T-helper 1 cell (primary cell): ENCODE results near the gene KLHL17.
"Not testable (repeated sequence)": the region's sequence is repeated elsewhere in the genome, so short reads cannot be mapped to it uniquely, and the experiment has no call there.

ENCODE experiments used
- DNase-seq, 5 donors: peaks; one replicate each; pipeline ENCODE4 v3.0.0-alpha.2; 2012 to 2020

KLHL17 gene

DNA sequence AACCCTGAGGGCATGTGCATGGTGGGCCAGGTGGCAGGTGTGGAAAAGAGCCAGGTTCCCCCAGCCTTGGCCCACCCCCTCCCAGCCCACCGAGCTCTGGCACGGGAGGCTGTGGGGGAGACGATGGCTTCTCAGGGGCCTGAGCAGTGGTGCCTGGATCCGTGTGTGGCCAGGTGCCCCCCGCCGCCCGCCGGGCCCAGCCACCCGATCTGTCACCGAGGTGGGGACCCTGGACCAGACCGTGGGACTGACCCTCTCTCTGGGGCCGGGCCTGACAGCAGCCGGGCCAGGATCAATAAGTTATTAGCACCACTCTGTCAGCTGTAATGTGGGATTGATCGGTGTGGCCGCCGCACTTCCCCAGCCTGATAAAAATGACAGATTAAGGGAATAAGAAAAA is 22.9 kb upstream of the KLHL17 start:
- no peak for DNase-seq

DNA sequence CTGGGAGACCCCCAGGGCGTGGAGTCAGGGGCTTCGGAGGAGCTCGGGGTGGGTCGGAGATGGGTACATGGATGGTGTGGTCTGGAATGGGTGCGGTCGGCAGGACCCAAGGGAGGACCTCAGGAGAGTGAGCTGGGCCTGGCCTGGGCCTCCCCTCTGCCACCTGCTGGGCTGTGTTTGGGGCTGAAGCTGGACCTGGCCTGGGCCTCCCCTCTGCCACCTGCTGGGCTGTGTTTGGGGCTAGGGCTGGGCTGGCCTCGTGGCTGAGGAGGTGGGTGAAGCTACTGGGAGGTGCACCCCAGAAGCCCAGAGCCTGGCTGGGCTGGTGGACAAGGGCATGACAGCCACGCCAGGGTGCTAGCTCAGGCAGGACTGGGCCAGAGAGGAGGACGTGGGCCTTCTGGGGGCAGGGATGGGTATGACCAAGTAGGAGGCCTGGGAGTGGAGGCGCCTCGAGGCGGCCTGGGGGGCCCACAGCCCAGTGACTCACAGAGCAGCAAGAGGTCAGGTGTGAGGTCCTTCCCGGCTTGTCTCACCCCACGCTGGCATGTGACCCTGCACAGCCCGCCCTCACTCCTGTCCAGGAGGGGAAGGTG is 22.2 kb upstream of the KLHL17 start:
- no peak for DNase-seq

DNA sequence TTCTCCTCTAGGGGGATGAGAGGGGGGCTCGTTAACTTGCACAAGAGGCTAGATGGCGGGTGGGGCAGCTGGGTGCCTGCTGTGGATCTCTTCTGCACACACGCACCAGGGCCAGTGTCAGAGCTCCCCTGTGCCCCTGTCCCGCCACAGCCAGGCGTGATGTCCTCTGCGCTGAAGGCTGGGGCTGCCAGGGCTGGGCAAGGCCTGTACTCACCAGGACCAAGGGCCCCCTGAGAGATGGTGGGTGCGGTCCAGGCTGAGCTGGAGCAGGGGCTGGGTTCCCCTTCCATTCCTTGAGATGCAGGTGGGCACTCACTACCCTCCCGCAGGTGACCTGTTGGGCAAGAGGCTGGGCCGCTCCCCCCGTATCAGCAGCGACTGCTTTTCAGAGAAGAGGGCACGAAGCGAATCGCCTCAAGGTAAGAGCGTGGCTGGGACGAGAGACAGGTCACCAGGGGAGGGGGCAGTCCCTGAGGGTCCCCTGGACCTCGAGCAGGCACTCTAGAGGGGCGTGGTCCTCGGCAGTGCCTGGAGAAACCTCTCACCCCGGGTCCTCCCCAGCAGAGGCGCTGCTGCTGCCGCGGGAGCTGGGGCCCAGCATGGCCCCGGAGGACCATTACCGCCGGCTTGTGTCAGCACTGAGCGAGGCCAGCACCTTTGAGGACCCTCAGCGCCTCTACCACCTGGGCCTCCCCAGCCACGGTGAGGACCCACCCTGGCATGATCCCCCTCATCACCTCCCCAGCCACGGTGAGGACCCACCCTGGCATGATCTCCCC is 21.5 kb upstream of the KLHL17 start:
- no peak for DNase-seq

DNA sequence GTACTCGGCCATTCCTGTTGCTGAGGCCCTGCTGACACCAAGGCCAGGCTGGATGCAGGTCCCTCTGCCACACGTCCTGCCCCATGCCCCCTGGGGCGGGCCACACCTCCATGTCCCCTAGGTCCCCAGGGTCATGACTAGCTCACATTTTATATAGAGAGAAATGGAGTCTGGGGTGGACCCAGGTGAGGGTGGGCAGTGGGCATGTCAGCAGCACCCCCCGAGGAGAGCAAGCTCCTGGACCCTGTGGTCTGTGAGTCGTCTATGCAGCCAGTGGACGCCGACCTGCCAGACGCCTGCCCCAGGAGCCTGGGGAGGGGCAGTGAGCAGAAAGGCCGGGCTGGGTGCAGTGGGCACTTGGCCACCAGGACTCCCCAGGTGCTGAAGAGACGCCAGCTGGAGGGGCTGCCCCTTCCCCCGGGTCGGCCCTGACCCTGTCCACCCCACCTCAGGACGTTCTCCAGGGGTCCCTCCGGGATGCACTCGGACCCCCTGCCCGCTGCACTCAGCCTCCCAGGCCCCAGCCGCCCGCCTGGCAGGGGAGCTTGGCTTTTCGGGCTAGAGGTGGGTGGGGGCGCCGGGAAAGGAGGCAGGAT is 20.8 kb upstream of the KLHL17 start:
- no peak for DNase-seq

DNA sequence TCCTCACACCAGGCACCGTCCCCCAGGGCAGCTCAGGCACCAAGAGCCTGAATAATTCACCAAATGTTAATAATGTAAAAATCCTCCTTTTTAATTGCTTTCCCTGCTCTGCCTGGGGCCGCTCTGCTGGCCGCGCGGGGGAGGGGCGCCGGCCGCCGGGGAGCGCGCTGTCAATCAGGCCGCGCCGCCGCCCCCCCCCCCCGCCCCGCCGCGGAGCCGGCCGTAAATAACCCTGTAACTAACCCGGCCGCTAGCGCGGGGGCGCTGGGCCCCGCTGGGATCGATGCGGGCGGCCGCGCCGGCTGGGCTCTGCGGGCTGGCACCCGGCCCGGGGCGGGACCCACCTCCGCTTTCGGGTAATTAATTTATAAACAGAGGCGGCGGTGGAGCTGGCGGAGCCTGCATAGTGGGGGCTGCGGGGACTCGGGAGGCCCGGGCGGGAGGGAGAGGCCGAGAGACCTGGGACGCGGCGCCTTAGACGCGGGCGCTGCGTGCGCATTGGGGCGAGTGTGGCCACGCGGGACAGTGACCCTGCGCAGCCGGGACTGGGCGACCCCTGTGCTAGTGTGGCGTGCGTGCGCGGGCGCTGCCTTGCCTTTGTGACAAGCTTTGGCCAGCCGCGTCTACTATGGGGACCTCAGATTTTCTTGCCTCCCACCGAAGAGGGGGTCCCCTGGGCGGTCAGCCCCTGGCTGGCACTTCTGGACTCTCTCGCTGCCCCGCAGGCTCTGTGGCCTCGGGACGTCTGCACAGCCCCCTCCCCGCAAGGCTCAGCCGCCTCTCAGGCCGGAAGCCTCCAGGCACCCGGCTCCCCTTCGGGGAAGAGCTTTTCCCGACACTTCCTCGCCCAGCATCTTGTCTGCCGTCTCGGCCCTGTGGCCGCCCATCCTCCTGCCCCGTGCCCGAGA is 20.0 kb upstream of the KLHL17 start:
- no peak for DNase-seq

DNA sequence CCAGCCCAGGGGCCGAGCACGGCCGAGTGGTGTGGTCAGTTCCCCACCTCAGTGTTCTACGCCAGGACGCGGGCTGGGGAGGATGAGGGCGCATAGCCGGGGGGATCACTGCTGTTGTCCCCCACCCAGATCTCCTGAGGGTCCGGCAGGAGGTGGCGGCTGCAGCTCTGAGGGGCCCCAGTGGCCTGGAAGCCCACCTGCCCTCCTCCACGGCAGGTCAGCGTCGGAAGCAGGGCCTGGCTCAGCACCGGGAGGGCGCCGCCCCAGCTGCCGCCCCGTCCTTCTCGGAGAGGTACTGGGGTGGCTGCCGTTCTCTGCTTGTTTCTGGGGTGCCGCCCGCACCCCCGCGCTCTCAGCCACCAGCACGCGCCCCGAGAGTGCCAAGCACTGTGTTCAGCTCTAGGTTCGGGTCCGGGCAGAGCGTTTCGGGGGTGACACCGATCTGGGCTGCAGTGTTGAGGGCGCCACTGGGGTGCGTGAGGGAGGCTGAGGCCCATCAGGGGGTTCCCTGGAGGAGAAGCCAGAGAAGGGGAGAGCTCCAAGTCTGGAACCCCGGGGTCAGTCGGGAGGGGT is 19.3 kb upstream of the KLHL17 start:
- no peak for DNase-seq

DNA sequence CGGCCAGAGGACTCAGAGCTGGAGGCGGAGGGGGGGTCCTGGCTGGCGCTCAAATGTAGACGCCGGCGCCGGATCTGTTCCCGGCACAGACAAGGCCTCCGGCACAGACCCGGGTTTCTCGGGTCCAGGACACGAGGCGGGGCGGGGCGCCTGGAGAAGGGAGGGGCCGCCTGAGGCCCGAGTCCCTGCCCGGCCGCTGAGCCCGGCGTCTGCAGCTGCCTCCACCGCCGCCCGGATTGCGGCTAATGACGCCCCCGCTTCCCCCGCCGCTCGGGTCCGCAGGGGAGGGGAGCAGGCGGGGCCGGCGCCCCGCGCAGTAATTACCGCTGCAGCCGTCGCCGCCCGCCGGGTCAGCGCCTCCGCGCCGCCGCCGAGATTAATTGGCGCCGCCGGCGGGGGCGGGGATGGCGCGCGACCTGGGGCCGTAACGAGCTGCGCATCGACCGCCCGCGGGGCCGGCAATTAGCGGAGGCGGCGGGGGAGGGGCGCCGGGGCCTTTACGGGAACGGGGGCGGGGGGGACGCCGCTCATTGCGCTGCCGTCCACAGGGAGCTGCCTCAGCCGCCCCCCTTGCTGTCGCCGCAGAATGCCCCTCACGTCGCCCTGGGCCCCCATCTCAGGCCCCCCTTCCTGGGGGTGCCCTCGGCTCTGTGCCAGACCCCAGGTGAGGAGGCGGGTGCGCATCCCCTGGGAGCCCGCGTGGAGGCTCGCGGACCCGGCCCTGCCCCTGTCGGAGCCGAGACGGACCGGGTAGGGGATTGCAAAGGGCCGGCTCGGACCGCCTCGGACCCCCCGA is 18.6 kb upstream of the KLHL17 start:
- no peak for DNase-seq

DNA sequence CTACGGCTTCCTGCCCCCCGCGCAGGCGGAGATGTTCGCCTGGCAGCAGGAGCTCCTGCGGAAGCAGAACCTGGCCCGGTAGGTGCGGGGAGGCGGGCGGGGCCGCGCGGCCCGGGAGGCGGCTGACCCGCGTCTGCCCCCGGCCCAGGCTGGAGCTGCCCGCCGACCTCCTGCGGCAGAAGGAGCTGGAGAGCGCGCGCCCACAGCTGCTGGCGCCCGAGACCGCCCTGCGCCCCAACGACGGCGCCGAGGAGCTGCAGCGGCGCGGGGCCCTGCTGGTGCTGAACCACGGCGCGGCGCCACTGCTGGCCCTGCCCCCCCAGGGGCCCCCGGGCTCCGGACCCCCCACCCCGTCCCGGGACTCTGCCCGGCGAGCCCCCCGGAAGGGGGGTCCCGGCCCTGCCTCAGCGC is 18.0 kb upstream of the KLHL17 start:
- DNase-seq = no peak

DNA sequence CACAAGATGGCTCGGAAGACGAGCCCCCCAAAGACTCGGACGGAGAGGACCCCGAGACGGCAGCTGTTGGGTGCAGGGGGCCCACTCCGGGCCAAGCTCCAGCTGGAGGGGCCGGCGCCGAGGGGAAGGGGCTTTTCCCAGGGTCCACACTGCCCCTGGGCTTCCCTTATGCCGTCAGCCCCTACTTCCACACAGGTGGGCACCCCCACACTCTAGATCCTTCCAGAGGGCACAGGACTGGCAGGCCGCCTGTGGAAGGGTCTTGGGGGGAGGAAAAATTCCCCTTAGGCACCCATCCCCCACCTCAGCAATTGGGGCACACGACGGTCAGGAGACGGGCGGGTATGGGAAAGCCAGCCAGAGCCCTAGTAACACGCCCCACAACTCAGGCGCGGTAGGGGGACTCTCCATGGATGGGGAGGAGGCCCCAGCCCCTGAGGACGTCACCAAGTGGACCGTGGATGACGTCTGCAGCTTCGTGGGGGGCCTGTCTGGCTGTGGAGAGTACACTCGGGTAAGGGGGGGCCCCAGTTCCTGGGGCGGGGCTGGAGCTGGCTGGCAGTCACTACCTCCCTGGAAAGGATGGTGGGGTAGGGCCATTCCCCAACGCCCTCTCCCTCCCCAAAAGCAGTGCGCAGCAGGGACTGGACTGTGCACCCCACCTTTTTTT is 17.4 kb upstream of the KLHL17 start:
- DNase-seq = no peak

DNA sequence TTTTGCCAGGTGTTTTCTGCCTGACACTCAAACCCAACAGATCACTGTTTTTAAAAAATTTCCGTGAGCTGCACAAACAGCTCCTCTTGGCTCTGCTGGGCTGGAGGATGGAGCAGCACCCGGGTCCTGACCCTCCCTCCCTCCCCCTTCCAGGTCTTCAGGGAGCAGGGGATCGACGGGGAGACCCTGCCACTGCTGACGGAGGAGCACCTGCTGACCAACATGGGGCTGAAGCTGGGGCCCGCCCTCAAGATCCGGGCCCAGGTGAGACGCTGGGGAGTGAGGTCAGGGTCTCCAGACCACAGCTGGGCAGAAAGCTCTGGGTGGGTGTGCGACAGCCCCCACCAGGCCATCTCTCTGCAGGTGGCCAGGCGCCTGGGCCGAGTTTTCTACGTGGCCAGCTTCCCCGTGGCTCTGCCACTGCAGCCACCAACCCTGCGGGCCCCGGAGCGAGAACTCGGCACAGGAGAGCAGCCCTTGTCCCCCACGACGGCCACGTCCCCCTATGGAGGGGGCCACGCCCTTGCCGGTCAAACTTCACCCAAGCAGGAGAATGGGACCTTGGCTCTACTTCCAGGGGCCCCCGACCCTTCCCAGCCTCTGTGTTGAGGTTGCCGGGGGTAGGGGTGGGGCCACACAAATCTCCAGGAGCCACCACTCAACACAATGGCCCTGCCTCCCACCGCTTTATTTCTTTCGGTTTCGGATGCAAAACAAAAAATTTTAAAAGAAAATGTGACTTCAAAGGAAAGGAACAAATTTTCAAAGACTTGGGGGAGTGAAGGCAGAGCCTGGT is 16.6 kb upstream of the KLHL17 start:
- DNase-seq = no peak

DNA sequence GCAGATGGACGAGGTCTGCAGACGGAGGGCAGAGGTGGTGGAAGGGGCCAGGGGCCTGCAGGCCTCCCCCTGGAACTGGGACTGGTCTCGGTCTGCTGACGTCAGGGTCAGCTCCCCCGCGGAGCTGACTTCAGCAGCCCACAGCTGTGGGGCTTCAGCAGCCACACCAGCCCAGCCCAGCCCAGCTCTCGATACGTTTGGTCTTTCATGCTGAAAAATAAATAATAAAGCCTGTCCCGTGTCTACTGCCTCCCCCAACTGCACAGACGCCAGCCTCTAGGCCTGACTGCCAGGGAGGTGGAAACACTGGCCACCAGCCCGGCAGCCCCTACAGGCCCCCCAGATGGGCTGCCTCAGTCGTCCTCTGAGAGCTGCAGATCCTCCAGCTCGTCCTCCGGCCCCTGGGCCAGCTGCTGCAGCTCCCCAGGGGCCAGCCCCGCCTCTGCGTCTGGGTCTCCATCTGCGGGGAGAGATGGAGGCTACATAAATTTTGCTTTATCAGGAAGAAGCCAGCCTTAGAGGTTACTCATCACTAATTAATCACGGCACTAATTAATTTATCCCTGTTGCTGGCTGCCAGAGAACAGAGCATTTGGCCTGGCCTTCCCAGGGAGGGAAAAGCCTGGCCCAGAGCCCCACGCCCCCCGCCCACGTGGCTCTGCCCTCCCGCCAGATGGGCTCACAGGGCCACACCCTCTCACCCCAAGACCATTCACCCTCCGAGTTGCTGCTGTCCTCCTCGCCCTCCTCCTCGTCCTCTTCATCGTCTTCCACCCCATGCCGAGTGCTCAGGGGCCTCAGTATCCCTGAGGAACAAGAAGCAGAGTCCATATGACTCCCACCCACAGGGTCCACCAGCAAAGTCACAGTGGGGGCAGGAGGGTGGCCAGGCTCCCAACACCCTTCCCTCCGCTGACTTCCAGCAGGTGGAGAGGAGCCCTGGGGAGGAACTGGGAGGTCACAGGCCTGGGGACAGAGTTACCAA is 15.8 kb upstream of the KLHL17 start:
- no peak for DNase-seq

DNA sequence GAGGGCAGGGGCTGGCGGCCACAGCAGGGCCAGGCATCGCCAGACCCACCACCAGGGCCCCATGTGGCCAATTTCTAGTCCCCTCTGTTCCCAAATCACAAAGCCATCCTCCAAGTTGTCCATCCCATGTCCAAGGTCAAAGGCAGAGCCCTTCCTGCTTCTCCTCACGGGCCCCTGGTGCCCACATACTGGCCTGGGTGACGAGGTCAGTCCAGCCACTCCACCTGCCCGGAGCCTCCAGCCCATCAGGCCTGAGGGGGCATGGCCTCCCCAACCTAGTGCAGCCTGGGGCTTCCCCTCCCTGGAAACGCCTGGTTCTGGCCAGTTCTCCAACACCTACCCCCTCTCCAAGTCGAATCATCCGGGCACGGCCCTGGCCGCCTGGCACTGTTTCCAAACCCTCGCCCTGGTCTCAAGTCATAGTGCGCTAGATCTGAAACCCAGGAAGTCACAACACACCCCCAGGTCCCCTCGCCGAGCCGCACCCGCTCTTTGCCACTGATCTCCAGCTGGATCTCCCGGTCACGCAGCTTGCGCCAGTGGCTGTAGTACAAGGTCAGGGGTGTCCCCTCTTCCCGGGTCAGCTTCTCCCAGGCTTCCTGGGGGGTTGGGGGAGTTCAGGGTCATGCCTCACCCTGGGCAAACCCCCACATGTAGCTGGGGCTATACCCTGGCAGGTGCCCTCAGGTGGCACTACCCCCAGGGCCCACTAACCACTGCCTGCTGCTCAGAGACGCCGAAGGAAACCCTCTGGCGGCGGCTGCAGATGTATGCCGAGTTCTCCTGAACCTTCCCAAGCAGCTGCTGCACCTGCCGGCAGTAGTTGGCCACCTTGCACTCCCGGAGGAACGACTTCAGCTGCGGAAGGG is 14.5 kb upstream of the KLHL17 start:
- no peak for DNase-seq

DNA sequence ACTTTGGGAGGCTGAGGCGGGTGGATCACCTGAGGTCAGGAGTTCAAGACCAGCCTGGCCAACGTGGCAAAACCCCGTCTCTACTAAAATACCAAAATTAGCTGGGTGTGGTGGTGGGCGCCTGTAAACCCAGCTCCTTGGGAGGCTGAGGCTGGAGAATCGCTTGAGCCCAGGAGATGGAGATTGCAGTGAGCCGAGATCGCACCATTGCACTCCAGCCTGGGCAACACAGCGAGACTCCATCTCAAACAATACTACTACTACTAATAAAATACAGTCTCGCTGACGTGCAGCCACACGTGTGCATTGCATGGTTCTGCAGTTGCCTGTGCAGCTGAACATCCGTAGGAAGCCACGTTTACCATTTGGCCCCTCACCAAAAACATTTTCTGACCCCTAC is 13.6 kb upstream of the KLHL17 start:
- not testable (repeated sequence) for DNase-seq

DNA sequence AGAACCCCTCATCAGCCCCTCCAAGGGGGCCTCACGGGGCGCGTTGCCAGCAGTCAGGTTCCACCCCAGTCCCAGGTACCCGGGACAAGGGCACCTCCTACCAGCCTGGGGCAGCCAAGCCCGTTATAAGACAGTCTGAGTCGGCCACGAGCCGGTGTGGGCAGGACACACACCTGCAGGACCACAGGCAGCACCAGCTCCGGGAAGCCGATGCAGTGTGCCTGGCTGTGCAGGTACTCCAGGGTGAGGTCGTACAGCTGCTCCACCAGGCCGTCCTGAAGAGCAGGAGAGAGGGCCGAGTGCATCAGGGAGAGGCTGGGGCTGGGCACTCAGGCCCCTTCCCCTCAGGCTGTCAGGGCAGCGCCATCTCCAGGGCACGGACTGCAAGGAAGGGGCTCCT is 12.4 kb upstream of the KLHL17 start:
- DNase-seq = no peak

DNA sequence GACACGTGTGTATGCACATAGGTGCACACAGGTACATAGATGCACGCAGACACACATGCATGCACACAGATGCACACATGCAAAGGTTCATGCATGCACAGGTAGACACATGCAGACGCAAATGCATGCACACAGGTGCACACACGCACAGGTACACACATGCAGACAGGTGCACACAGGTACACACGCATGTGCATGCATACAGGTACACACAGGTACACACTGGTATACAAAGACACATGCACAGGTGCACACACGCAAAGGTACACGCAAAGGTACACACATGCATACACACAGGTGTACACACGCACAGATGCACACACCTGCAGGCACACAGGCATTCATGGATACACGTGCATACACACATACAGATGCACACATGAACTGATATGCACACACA is 10.1 kb upstream of the KLHL17 start:
- DNase-seq = no peak

DNA sequence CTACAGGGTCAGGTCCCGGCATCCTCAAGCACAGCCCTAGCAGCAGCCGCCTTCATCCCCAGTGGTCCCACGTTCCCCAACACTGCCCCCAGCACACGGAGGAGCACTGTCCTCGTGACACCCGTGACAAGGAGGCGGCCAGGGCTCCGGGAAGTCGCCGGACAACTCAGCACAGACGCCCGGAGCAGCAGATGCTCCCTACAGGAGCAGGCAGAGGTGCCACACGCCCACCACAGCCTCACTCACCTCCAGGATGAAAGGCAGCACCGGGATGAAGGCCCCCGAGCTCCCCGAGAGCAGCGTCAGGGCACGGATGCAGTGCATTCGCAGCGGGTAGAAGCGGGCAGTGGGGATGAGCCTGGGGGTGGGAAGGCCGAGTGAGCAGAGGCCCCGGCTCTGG is 9.5 kb upstream of the KLHL17 start:
- DNase-seq = no peak

DNA sequence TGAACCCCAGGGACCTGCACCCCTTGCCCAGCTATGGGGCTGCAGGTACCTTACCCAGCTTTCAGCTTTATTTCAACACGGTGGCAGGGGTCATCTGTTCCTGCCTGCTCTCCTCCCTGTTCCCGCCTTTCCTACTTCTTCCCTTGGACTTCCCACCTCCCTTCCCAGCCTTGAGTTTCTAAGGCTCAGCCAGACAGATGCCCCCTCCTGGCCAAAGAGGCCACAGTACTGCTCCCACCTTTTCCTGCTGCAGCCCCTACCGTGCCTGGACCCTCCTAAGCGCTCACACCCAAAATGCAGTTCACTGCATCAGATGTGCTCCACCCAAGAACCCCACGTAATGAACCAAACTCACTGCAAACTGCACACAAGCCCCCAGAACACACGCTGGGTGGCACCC is 9.0 kb upstream of the KLHL17 start:
- no peak for DNase-seq

DNA sequence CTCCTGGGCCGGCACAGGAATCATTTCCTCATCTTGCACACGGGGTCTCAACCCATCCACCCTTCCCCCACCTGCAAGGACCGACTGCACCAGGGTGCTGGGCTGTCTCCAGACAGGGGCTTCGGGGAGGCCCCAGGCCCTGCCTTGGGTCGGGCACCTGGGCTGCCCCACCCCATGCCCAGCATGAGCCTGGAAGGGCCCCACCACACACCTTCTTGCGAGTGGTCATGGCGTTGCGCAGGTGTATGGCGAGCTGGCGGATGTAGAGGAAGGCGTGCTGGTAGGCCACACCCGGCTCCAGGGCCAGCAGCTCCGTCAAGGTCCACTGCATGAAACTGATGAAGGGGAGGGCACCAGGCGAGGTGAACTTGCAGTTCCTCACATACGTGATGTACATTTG is 8.2 kb upstream of the KLHL17 start:
- DNase-seq = no peak
